ENCODE data around the gene XRN1. TPM values are rescaled to one million over a fixed set of nuclear protein-coding genes. Genes with fewer than 3 reads are reported as not detected.

The XRN1 gene
- total RNA-seq: 13.4 and 20.6 TPM in 2 replicates

GRCh38 chr3:142447852-142448823 lies at the start of gene XRN1:
XRN1 (minus strand) TSS chr3:142448037; CDS start chr3:142447944, 93 bp downstream.

Other genes with a start within 250 kb of the XRN1 start
- 4.5 and 9.2 TPM in 2 replicates for gene GK5, start 222.5 kb downstream of the XRN1 start, total RNA-seq
- gene ATR, start 130.7 kb upstream of the XRN1 start, total RNA-seq: 12.2 and 13.7 TPM in 2 replicates
- 0.96 and 2.5 TPM in 2 replicates for gene PLS1, start 148.4 kb upstream of the XRN1 start, total RNA-seq

Measured in epithelial cell of alveolus of lung (primary cell).